PC-3 (cell line): ENCODE results near the gene KCNJ15. TPM values are rescaled to one million over a fixed set of nuclear protein-coding genes. Genes with fewer than 3 reads are reported as not detected.

Experiments
- ATAC-seq: fragments of 200-7000 bp; cut with Tn5 transposase; 2 replicates; pipeline ENCODE4 v1.9.1; 2020; ENCODE audit warnings: mild to moderate bottlenecking, moderate library complexity
- BruUV-seq: library from RNA; stranded (reverse); fragments of 400-500 nt; replicated peaks from 2 replicates; lab custom pipeline; 2021; lab: Mats Ljungman, UMichigan
- CTCF ChIA-PET: fragments of 300-600 bp; sonication (Branson Sonifier 250); formaldehyde crosslinking; loops from one replicate; lab custom pipeline; 2022; ENCODE audit warnings: antibody characterized with exemption; lab: Charles Lee
- POLR2A ChIA-PET: fragments of 300-600 bp; sonication (Branson Sonifier 250); formaldehyde crosslinking; loops from one replicate; lab custom pipeline; 2022; ENCODE audit warnings: antibody characterized with exemption; ENCODE audit not compliant: unreplicated experiment; lab: Charles Lee
- DNase-seq: peaks from one replicate; pipeline ENCODE4 v3.0.0-alpha.2; 2015
- H2AFZ ChIP-seq: fragments of 300-600 bp; sonication (generic); 2 replicates; pipeline ENCODE4 v1.6.0; 2016; ENCODE audit warnings: antibody characterized with exemption, low read length
- H3F3A ChIP-seq: fragments of 300-600 bp; sonication (generic); one replicate; pipeline ENCODE4 v1.6.0; 2017; ENCODE audit warnings: antibody characterized with exemption, low read length, control low read depth, mild to moderate bottlenecking; ENCODE audit not compliant: unreplicated experiment
- H3K27ac ChIP-seq: fragments of 300-600 bp; sonication (generic); 2 replicates; pipeline ENCODE4 v1.5.1; 2016; ENCODE audit warnings: mild to moderate bottlenecking, low read length
- H3K27me3 ChIP-seq: fragments of 300-600 bp; sonication (generic); 2 replicates; pipeline ENCODE4 v1.6.1; 2016; ENCODE audit warnings: low read length, mixed read lengths
- H3K36me3 ChIP-seq: fragments of 300-600 bp; sonication (generic); 2 replicates; pipeline ENCODE4 v1.6.1; 2016; ENCODE audit warnings: low read depth, mixed run types, low read length, mixed read lengths
- H3K4me1 ChIP-seq: fragments of 300-600 bp; sonication (generic); 2 replicates; pipeline ENCODE4 v1.5.1; 2016; ENCODE audit warnings: low read length; ENCODE audit not compliant: insufficient read depth
- H3K4me2 ChIP-seq: fragments of 300-600 bp; sonication (generic); 2 replicates; pipeline ENCODE4 v1.6.0; 2016; ENCODE audit warnings: low read length
- H3K4me3 ChIP-seq: fragments of 300-600 bp; sonication (generic); 2 replicates; pipeline ENCODE4 v1.5.1; 2016; ENCODE audit warnings: mild to moderate bottlenecking, low read length, mixed read lengths
- H3K79me2 ChIP-seq: fragments of 300-600 bp; sonication (generic); 2 replicates; pipeline ENCODE4 v1.6.1; 2017; ENCODE audit warnings: low read length, mixed read lengths
- H3K9ac ChIP-seq: fragments of 300-600 bp; sonication (generic); 2 replicates; pipeline ENCODE4 v1.6.0; 2016; ENCODE audit warnings: mild to moderate bottlenecking, low read length
- H3K9me2 ChIP-seq: fragments of 300-600 bp; sonication (generic); replicated peaks from 2 replicates; pipeline ENCODE4 v1.6.1; 2016; ENCODE audit warnings: mixed run types, low read length, mixed read lengths
- H3K9me3 ChIP-seq: fragments of 300-600 bp; sonication (generic); 2 replicates; pipeline ENCODE4 v1.6.1; 2016; ENCODE audit warnings: low read length, mixed read lengths
- H4K20me1 ChIP-seq: fragments of 300-600 bp; sonication (generic); 2 replicates; pipeline ENCODE4 v1.6.1; 2016; ENCODE audit warnings: low read length, mixed read lengths
- EZH2 ChIP-seq: fragments of 300-600 bp; sonication (generic); IDR thresholded peaks from one replicate; pipeline ENCODE4 v1.6.1; 2017; ENCODE audit warnings: antibody characterized with exemption, mild to moderate bottlenecking, low read length; ENCODE audit not compliant: unreplicated experiment
- EZH2phosphoT487 ChIP-seq: fragments of 300-600 bp; sonication (generic); IDR thresholded peaks from 2 replicates; pipeline ENCODE4 v1.6.1; 2018; ENCODE audit warnings: mild to moderate bottlenecking, antibody characterized with exemption, low read length, borderline replicate concordance
- intact Hi-C: fragments of 100-400 bp; cut with micrococcal nuclease; formaldehyde crosslinking; loops from 2 replicates; pipeline ENCODE4 v1.9.0; 2023
- total RNA-seq: library from RNA; depleted of rRNA; stranded (reverse); fragments of >200 nt; gene quantifications from 2 replicates; pipeline ENCODE4 v1.2.3, GENCODE V29; 2014
- TF ChIP-seq, protein P1 (sequence below): fragments of 300-600 bp; sonication (generic); conservative IDR thresholded peaks from 2 replicates; pipeline ENCODE4 v1.5.1; 2017; ENCODE audit warnings: antibody characterized with exemption, low read depth, mild to moderate bottlenecking, low read length

KCNJ15 gene
- total RNA-seq, 1 experiment from 2014 or later, result 0.26 TPM

GRCh38 chr21:38247738-38248510 is 8.9 kb upstream of the KCNJ15 start:
- H3K79me2 ChIP-seq, result no peaks in the 10 kb centered on the region
- ChIA-PET POLR2A (no interaction called here), CTCF (no interaction called here)
- no peaks in the 10 kb centered on the region for H3F3A ChIP-seq
- H3K9me3 ChIP-seq, result no peaks in the 10 kb centered on the region
- no peaks in the 10 kb centered on the region for H3K9me2 ChIP-seq
- no peaks in the 10 kb centered on the region for H3K36me3 ChIP-seq
- no peaks in the 10 kb centered on the region for H4K20me1 ChIP-seq
- TF ChIP-seq EZH2 (no peak), EZH2phosphoT487 (no peak)
- TF ChIP-seq, protein P1, sequence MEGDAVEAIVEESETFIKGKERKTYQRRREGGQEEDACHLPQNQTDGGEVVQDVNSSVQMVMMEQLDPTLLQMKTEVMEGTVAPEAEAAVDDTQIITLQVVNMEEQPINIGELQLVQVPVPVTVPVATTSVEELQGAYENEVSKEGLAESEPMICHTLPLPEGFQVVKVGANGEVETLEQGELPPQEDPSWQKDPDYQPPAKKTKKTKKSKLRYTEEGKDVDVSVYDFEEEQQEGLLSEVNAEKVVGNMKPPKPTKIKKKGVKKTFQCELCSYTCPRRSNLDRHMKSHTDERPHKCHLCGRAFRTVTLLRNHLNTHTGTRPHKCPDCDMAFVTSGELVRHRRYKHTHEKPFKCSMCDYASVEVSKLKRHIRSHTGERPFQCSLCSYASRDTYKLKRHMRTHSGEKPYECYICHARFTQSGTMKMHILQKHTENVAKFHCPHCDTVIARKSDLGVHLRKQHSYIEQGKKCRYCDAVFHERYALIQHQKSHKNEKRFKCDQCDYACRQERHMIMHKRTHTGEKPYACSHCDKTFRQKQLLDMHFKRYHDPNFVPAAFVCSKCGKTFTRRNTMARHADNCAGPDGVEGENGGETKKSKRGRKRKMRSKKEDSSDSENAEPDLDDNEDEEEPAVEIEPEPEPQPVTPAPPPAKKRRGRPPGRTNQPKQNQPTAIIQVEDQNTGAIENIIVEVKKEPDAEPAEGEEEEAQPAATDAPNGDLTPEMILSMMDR, result no peak
- H2AFZ ChIP-seq, result no peak overlapping the region
- H3K4me3 ChIP-seq, result no peak overlapping the region
- H3K4me2 ChIP-seq, result no peak overlapping the region
- no peak for DNase-seq
- no peak for ATAC-seq
- no peak overlapping the region for H3K9ac ChIP-seq
- intact Hi-C loops, result no loop called here
- H3K27me3 ChIP-seq, result no peaks in the 10 kb centered on the region
- no peak overlapping the region for H3K27ac ChIP-seq
- no TSS peak for BruUV-seq
- H3K4me1 ChIP-seq, result peaks cover 16% of the 10 kb centered on the region

- Histone ChIP-seq H2AFZ (no peak overlapping the region), H3K79me2 (no peaks in the 10 kb centered on the region), H3F3A (no peaks in the 10 kb centered on the region), H3K4me2 (no peak overlapping the region), H3K36me3 (no peaks in the 10 kb centered on the region), H4K20me1 (no peaks in the 10 kb centered on the region), H3K27ac (no peak overlapping the region), H3K9me3 (no peaks in the 10 kb centered on the region), H3K4me3 (no peak overlapping the region), H3K4me1 (peaks cover 15% of the 10 kb centered on the region), H3K9me2 (no peaks in the 10 kb centered on the region), H3K27me3 (no peaks in the 10 kb centered on the region), H3K9ac (no peak overlapping the region)
- no TSS peak for BruUV-seq
- ATAC-seq (no peak), DNase-seq (no peak)
- TF ChIP-seq EZH2phosphoT487, result no peak
- TF ChIP-seq EZH2, result no peak
- TF ChIP-seq, protein P1, result no peak
- ChIA-PET CTCF (no interaction called here), POLR2A (no interaction called here)
- intact Hi-C loops, result no loop called here
Observed at GRCh38 chr21:38249256-38249655, 7.5 kb upstream of the KCNJ15 start.

GRCh38 chr21:38249696-38250278 is 7.0 kb upstream of the KCNJ15 start:
- H3K4me1 ChIP-seq, result peaks cover 10% of the 10 kb centered on the region
- no peaks in the 10 kb centered on the region for H3K36me3 ChIP-seq
- H3K9me2 ChIP-seq, result no peaks in the 10 kb centered on the region
- no peaks in the 10 kb centered on the region for H3K79me2 ChIP-seq
- TF ChIP-seq, protein P1, result no peak
- TF ChIP-seq EZH2phosphoT487, result no peak
- no peak for TF ChIP-seq EZH2
- H3K27ac ChIP-seq, result no peak overlapping the region
- BruUV-seq, result no TSS peak
- DNase-seq (no peak), ATAC-seq (no peak)
- CTCF ChIA-PET, result no interaction called here
- H2AFZ ChIP-seq, result no peak overlapping the region
- no peaks in the 10 kb centered on the region for H4K20me1 ChIP-seq
- no peaks in the 10 kb centered on the region for H3F3A ChIP-seq
- no peak overlapping the region for H3K4me3 ChIP-seq
- POLR2A ChIA-PET, result no interaction called here
- H3K4me2 ChIP-seq, result no peak overlapping the region
- no peak overlapping the region for H3K9ac ChIP-seq
- H3K9me3 ChIP-seq, result no peaks in the 10 kb centered on the region
- H3K27me3 ChIP-seq, result no peaks in the 10 kb centered on the region
- intact Hi-C loops, result no loop called here
